T47D (cell line): Measurements from ENCODE around the gene DLST.

Experiments used
- DNase-seq, 2 experiments: peaks; one replicate each; pipeline versions ENCODE4 v3.0.0 to v3.0.0-alpha.2; 2011 to 2012; ENCODE audit warnings: low read depth in 1 of 2, low spot score in 1 of 2
- JUND ChIP-seq: IDR thresholded peaks from 2 replicates; pipeline ENCODE4 v1.6.1; 2012; ENCODE audit warnings: low read depth
- in situ Hi-C: cut with HindIII; loops from 2 replicates; pipeline ENCODE4 v1.10.0; 2016; ENCODE audit warnings: low sequenced_read_pairs, low pct_unique_long_range_greater_than_20kb

DLST gene

GRCh38 chr14:74952697-74953484 lies 71.2 kb downstream of the DLST start:
- in situ Hi-C loops, result no loop called here

More at GRCh38 chr14:74952697-74953484, 71.2 kb downstream of the DLST start:
- TF ChIP-seq JUND, result no peak
- DNase-seq, result no peak
